Smooth muscle cell (in vitro differentiated cells): ENCODE data around the gene COL4A3. TPM values are rescaled to one million over a fixed set of nuclear protein-coding genes. Genes with fewer than 3 reads are reported as not detected.

ENCODE experiments used
- DNase-seq: peaks from one replicate; lab custom pipeline; 2025; ENCODE audit not compliant: unreplicated experiment; lab: John Stamatoyannopoulos, UW
- H2AFZ ChIP-seq: fragments of 200-600 bp; sonication (generic); 2 replicates; pipeline ENCODE4 v1.6.0; 2016; ENCODE audit warnings: antibody characterized with exemption, low read depth, mild to moderate bottlenecking
- H3F3A ChIP-seq: fragments of 200-600 bp; sonication (generic); 2 replicates; pipeline ENCODE4 v1.6.0; 2017; ENCODE audit warnings: antibody characterized with exemption, low read depth
- H3K27ac ChIP-seq: fragments of 200-600 bp; sonication (generic); 2 replicates; pipeline ENCODE4 v1.5.1; 2016; ENCODE audit warnings: low read depth, mild to moderate bottlenecking
- H3K27me3 ChIP-seq: fragments of 200-600 bp; sonication (generic); 2 replicates; pipeline ENCODE4 v1.6.1; 2016; ENCODE audit warnings: low read depth, mild to moderate bottlenecking
- H3K36me3 ChIP-seq: fragments of 200-600 bp; sonication (generic); 2 replicates; pipeline ENCODE4 v1.5.1; 2016; ENCODE audit warnings: low read depth
- H3K4me1 ChIP-seq: fragments of 200-600 bp; sonication (generic); 2 replicates; pipeline ENCODE4 v1.5.1; 2016; ENCODE audit warnings: low read depth
- H3K4me2 ChIP-seq: fragments of 200-600 bp; sonication (generic); 2 replicates; pipeline ENCODE4 v1.6.0; 2016; ENCODE audit warnings: mild to moderate bottlenecking
- H3K4me3 ChIP-seq: fragments of 200-600 bp; sonication (generic); 2 replicates; pipeline ENCODE4 v1.5.1; 2016; ENCODE audit warnings: mild to moderate bottlenecking
- H3K79me2 ChIP-seq: fragments of 200-600 bp; sonication (generic); 2 replicates; pipeline ENCODE4 v1.6.0; 2016; ENCODE audit warnings: low read depth, mild to moderate bottlenecking
- H3K9ac ChIP-seq: fragments of 200-600 bp; sonication (generic); 2 replicates; pipeline ENCODE4 v1.6.0; 2016; ENCODE audit warnings: low read depth
- H3K9me3 ChIP-seq: fragments of 200-600 bp; sonication (generic); replicated peaks from 2 replicates; pipeline ENCODE4 v1.5.1; 2016; ENCODE audit warnings: low read depth
- H4K20me1 ChIP-seq: fragments of 200-600 bp; sonication (generic); 2 replicates; pipeline ENCODE4 v1.6.0; 2016; ENCODE audit warnings: low read depth
- WGBS: methylation state at CpG from one replicate; pipeline ENCODE4 v1.1.7; 2016; ENCODE audit warnings: low lambda C conversion rate; 5-methylcytosine and 5-hydroxymethylcytosine counted together
- polyA plus RNA-seq: library from polyadenylated mRNA; unstranded; fragments of >200 nt; fragmentation: Nextera tagmentation; extraction: Ambion mirVana; gene quantifications from 2 replicates; pipeline ENCODE4 v1.2.1, GENCODE V29; 2016
- total RNA-seq: library from RNA; depleted of rRNA; stranded (reverse); fragments of >200 nt; gene quantifications from 2 replicates; pipeline ENCODE4 v1.2.3, GENCODE V29; 2014
- TF ChIP-seq, protein P1 (sequence below): fragments of 200-600 bp; sonication (generic); IDR thresholded peaks from 2 replicates; pipeline ENCODE4 v1.5.1; 2017; ENCODE audit warnings: borderline replicate concordance, mild to moderate bottlenecking, antibody characterized with exemption; ENCODE audit not compliant: insufficient read depth, poor library complexity, severe bottlenecking

Gene COL4A3
- total and polyA plus RNA-seq, 2 experiments from 2014 or later = not detected

DNA sequence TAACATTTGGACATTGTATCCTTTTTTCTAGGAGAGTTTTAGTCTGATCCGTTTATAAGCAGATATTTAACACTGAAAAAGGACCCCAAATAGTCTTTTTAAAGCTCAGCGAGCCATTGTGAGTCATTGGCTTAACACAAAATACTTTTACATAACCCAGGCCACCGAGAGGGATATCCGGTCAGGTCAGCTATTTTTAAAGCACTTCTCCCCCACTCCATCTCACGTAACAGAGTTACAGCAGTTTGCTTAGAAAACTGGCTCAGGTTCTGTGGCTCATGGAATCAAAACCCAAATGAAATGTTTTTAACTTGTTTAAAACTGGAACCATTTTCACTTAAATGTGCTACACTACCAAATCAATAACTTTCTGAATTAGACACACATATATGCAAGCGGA, 23.9 kb downstream of the COL4A3 start:
- no peak for DNase-seq
- WGBS = 17% methylated on average over 6 of the region's 6 CpGs
- Histone ChIP-seq H3K9ac (no peak overlapping the region), H3F3A (no peaks in the 10 kb centered on the region), H4K20me1 (no peaks in the 10 kb centered on the region), H3K4me2 (peak overlapping the region; percentile 58), H2AFZ (peak overlapping the region; percentile 41), H3K4me1 (peaks cover 21% of the 10 kb centered on the region), H3K79me2 (no peaks in the 10 kb centered on the region), H3K27me3 (no peaks in the 10 kb centered on the region), H3K36me3 (no peaks in the 10 kb centered on the region), H3K4me3 (no peak overlapping the region), H3K27ac (peak overlapping the region; percentile 80), H3K9me3 (no peaks in the 10 kb centered on the region)
- TF ChIP-seq, protein P1, sequence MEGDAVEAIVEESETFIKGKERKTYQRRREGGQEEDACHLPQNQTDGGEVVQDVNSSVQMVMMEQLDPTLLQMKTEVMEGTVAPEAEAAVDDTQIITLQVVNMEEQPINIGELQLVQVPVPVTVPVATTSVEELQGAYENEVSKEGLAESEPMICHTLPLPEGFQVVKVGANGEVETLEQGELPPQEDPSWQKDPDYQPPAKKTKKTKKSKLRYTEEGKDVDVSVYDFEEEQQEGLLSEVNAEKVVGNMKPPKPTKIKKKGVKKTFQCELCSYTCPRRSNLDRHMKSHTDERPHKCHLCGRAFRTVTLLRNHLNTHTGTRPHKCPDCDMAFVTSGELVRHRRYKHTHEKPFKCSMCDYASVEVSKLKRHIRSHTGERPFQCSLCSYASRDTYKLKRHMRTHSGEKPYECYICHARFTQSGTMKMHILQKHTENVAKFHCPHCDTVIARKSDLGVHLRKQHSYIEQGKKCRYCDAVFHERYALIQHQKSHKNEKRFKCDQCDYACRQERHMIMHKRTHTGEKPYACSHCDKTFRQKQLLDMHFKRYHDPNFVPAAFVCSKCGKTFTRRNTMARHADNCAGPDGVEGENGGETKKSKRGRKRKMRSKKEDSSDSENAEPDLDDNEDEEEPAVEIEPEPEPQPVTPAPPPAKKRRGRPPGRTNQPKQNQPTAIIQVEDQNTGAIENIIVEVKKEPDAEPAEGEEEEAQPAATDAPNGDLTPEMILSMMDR = no peak

DNA sequence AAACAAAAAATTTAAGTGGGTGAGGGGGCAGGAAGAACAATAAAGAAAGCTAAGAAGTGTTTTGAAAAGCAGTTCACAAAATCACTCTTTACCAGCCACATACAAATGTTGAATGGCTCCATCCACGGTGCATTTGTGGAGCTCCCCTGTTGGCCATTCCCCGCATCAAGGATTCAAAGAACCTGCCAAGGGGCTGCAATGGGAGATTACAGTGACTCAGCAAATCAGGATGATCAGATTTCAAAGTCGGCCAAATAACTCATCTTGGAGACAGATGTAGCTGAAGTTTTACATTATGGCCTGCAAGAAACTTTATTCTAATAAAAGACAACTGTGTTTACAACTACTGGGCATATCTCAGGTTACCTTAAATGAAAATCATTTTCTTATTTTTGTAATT, 26.9 kb downstream of the COL4A3 start:
- H3K36me3 ChIP-seq = no peaks in the 10 kb centered on the region
- TF ChIP-seq, protein P1 = no peak
- H3K4me2 ChIP-seq = no peak overlapping the region
- H3K4me1 ChIP-seq = peaks cover 21% of the 10 kb centered on the region
- WGBS = 70% methylated on average over 3 of the region's 3 CpGs
- H3F3A ChIP-seq = no peaks in the 10 kb centered on the region
- H3K9ac ChIP-seq = no peak overlapping the region
- no peaks in the 10 kb centered on the region for H3K79me2 ChIP-seq
- H3K4me3 ChIP-seq = no peak overlapping the region
- H3K27me3 ChIP-seq = no peaks in the 10 kb centered on the region
- DNase-seq = no peak
- no peaks in the 10 kb centered on the region for H4K20me1 ChIP-seq
- no peak overlapping the region for H2AFZ ChIP-seq
- no peak overlapping the region for H3K27ac ChIP-seq
- no peaks in the 10 kb centered on the region for H3K9me3 ChIP-seq

DNA sequence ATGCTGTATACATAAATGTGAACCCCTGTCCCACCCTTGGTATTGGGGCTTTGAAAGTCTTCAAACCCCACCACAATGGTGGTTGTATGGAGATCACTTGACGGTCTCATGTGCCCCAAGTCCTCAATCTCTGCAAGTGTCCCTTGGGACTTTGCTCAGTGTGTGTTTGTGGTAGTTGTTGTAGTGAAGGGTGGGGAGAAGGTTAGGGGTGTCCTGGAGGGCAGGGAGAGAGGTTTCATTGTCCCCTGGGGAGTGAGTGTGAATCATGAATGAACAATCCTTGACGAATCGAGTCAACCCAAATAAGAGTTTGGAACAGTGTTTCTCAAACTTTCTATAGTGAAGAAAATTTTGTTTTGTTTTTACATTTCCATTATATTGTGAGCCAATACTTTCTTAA, 28.1 kb downstream of the COL4A3 start:
- no peaks in the 10 kb centered on the region for H3K9me3 ChIP-seq
- H2AFZ ChIP-seq = no peak overlapping the region
- no peaks in the 10 kb centered on the region for H3F3A ChIP-seq
- peaks cover 21% of the 10 kb centered on the region for H3K4me1 ChIP-seq
- H4K20me1 ChIP-seq = no peaks in the 10 kb centered on the region
- no peak for DNase-seq
- WGBS = 91% methylated on average over 3 of the region's 3 CpGs
- TF ChIP-seq, protein P1 = no peak
- no peak overlapping the region for H3K9ac ChIP-seq
- no peaks in the 10 kb centered on the region for H3K79me2 ChIP-seq
- no peak overlapping the region for H3K4me3 ChIP-seq
- H3K4me2 ChIP-seq = no peak overlapping the region
- H3K27ac ChIP-seq = no peak overlapping the region
- no peaks in the 10 kb centered on the region for H3K27me3 ChIP-seq
- H3K36me3 ChIP-seq = no peaks in the 10 kb centered on the region

DNA sequence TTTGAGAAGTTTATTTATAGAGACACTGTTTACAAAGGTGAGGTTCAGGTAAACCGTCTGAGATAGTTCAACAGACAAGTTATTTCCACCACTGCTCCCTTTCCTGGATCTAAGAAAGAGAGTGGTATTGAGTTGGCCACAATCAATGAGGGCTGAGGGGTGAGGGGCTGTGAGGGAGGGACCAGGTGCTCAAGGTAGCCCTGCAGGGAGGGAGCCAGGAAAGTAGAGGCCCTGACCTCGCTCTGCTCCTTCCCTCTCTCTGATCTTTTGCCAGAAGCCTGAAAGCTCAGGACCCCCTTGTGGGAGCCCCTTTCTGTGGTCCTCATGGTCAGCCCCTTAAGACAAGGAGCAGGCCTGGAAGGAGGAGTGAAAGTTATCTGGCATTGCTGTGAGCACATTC, 29.8 kb downstream of the COL4A3 start:
- DNase-seq = no peak
- no peaks in the 10 kb centered on the region for H3K36me3 ChIP-seq
- H3K4me3 ChIP-seq = no peak overlapping the region
- no peak overlapping the region for H3K27ac ChIP-seq
- H3K9me3 ChIP-seq = no peaks in the 10 kb centered on the region
- H3K9ac ChIP-seq = no peak overlapping the region
- H3K4me1 ChIP-seq = peaks cover 10% of the 10 kb centered on the region
- H3K4me2 ChIP-seq = no peak overlapping the region
- no peak overlapping the region for H2AFZ ChIP-seq
- no peaks in the 10 kb centered on the region for H3K79me2 ChIP-seq
- H3K27me3 ChIP-seq = no peaks in the 10 kb centered on the region
- 86% methylated on average over 2 of the region's 2 CpGs for WGBS
- no peaks in the 10 kb centered on the region for H3F3A ChIP-seq
- TF ChIP-seq, protein P1 = no peak
- H4K20me1 ChIP-seq = no peaks in the 10 kb centered on the region
